Measurements from ENCODE around the gene FBXW8.

FBXW8 gene

GRCh38 chr12:116910645-116911451 is at the start of gene FBXW8:
Gene FBXW8 (plus strand): TSS chr12:116910950. CDS start chr12:116911038, 88 bp downstream.
- peak within 1 kb of the TSS; percentile 87 for H3K4me3 Mint-ChIP-seq
- peak within 1 kb of the TSS; percentile 78 for H3K27ac Mint-ChIP-seq
- H3K4me1 Mint-ChIP-seq (ENCODE audit: low read depth) = peaks cover 36% of the 10 kb centered on the region
- H3K9me3 Mint-ChIP-seq = no peaks in the 10 kb centered on the region
- H3K36me3 Mint-ChIP-seq (ENCODE audit: low read depth) = peaks cover 8% of the 10 kb centered on the region
- peaks cover 9% of the 10 kb centered on the region for H3K27me3 Mint-ChIP-seq

GRCh38 chr12:116861320-116861719 is 49.4 kb upstream of the FBXW8 start:
- H3K4me3 Mint-ChIP-seq = no peak overlapping the region
- H3K27ac Mint-ChIP-seq = no peak overlapping the region
- peaks cover 5% of the 10 kb centered on the region for H3K9me3 Mint-ChIP-seq
- peaks cover 16% of the 10 kb centered on the region for H3K4me1 Mint-ChIP-seq (ENCODE audit: low read depth)
- H3K27me3 Mint-ChIP-seq = peaks cover 30% of the 10 kb centered on the region
- no peaks in the 10 kb centered on the region for H3K36me3 Mint-ChIP-seq (ENCODE audit: low read depth)

- H3K9me3 Mint-ChIP-seq = peaks cover 5% of the 10 kb centered on the region
- H3K27ac Mint-ChIP-seq = no peak overlapping the region
- peaks cover 16% of the 10 kb centered on the region for H3K4me1 Mint-ChIP-seq (ENCODE audit: low read depth)
- H3K4me3 Mint-ChIP-seq = no peak overlapping the region
- H3K36me3 Mint-ChIP-seq (ENCODE audit: low read depth) = no peaks in the 10 kb centered on the region
- peaks cover 30% of the 10 kb centered on the region for H3K27me3 Mint-ChIP-seq
Measured at GRCh38 chr12:116862167-116862566, 48.6 kb upstream of the FBXW8 start.

- peaks cover 10% of the 10 kb centered on the region for H3K4me1 Mint-ChIP-seq (ENCODE audit: low read depth)
- no peak overlapping the region for H3K4me3 Mint-ChIP-seq
- H3K36me3 Mint-ChIP-seq (ENCODE audit: low read depth) = no peaks in the 10 kb centered on the region
- peaks cover 20% of the 10 kb centered on the region for H3K27me3 Mint-ChIP-seq
- peaks cover 5% of the 10 kb centered on the region for H3K9me3 Mint-ChIP-seq
- H3K27ac Mint-ChIP-seq = no peak overlapping the region
Measured at GRCh38 chr12:116863275-116863767, 47.4 kb upstream of the FBXW8 start.

GRCh38 chr12:116864371-116865160 is 46.2 kb upstream of the FBXW8 start:
- Mint-ChIP-seq H3K9me3 (peaks cover 5% of the 10 kb centered on the region), H3K27me3 (peaks cover 12% of the 10 kb centered on the region), H3K36me3 (ENCODE audit: low read depth) (no peaks in the 10 kb centered on the region), H3K4me1 (ENCODE audit: low read depth) (peaks cover 10% of the 10 kb centered on the region), H3K27ac (no peak overlapping the region), H3K4me3 (no peak overlapping the region)

- Mint-ChIP-seq H3K4me3 (no peak overlapping the region), H3K27me3 (peaks cover under 1% of the 10 kb centered on the region), H3K4me1 (ENCODE audit: low read depth) (no peaks in the 10 kb centered on the region), H3K9me3 (no peaks in the 10 kb centered on the region), H3K27ac (no peak overlapping the region), H3K36me3 (ENCODE audit: low read depth) (no peaks in the 10 kb centered on the region)
Measured at GRCh38 chr12:116867523-116867922, 43.2 kb upstream of the FBXW8 start.

GRCh38 chr12:116870306-116870705 is 40.4 kb upstream of the FBXW8 start:
- Mint-ChIP-seq H3K27me3 (peaks cover 11% of the 10 kb centered on the region), H3K27ac (no peak overlapping the region), H3K4me3 (no peak overlapping the region)

GRCh38 chr12:116874324-116874995 is 36.3 kb upstream of the FBXW8 start:
- no peaks in the 10 kb centered on the region for H3K36me3 Mint-ChIP-seq (ENCODE audit: low read depth)
- no peak overlapping the region for H3K4me3 Mint-ChIP-seq
- H3K27ac Mint-ChIP-seq = no peak overlapping the region
- peaks cover 12% of the 10 kb centered on the region for H3K4me1 Mint-ChIP-seq (ENCODE audit: low read depth)
- peaks cover 41% of the 10 kb centered on the region for H3K27me3 Mint-ChIP-seq
- H3K9me3 Mint-ChIP-seq = peaks cover 4% of the 10 kb centered on the region

More at GRCh38 chr12:116870306-116870705, 40.4 kb upstream of the FBXW8 start:
- H3K4me1 Mint-ChIP-seq (ENCODE audit: low read depth) = no peaks in the 10 kb centered on the region
- peaks cover 4% of the 10 kb centered on the region for H3K9me3 Mint-ChIP-seq
- H3K36me3 Mint-ChIP-seq (ENCODE audit: low read depth) = no peaks in the 10 kb centered on the region

- H3K27ac Mint-ChIP-seq = no peak overlapping the region
- H3K36me3 Mint-ChIP-seq (ENCODE audit: low read depth) = no peaks in the 10 kb centered on the region
- H3K4me1 Mint-ChIP-seq (ENCODE audit: low read depth) = peaks cover 25% of the 10 kb centered on the region
- H3K27me3 Mint-ChIP-seq = peaks cover 53% of the 10 kb centered on the region
- no peak overlapping the region for H3K4me3 Mint-ChIP-seq
- H3K9me3 Mint-ChIP-seq = peaks cover 4% of the 10 kb centered on the region
Measured at GRCh38 chr12:116876151-116876869, 34.4 kb upstream of the FBXW8 start.

- Mint-ChIP-seq H3K36me3 (ENCODE audit: low read depth) (no peaks in the 10 kb centered on the region), H3K4me1 (ENCODE audit: low read depth) (peaks cover 37% of the 10 kb centered on the region), H3K4me3 (peak overlapping the region; percentile 69), H3K27ac (no peak overlapping the region), H3K27me3 (peaks cover 75% of the 10 kb centered on the region), H3K9me3 (peaks cover 4% of the 10 kb centered on the region)
Measured at GRCh38 chr12:116878567-116879508, 31.9 kb upstream of the FBXW8 start.

- Mint-ChIP-seq H3K36me3 (ENCODE audit: low read depth) (no peaks in the 10 kb centered on the region), H3K9me3 (peaks cover 2% of the 10 kb centered on the region), H3K4me3 (peak overlapping the region; percentile 79), H3K27ac (no peak overlapping the region), H3K27me3 (peaks cover 70% of the 10 kb centered on the region), H3K4me1 (ENCODE audit: low read depth) (peaks cover 37% of the 10 kb centered on the region)
Measured at GRCh38 chr12:116879509-116880212, 31.1 kb upstream of the FBXW8 start.

- Mint-ChIP-seq H3K4me3 (peak overlapping the region; percentile 79), H3K9me3 (no peaks in the 10 kb centered on the region), H3K4me1 (ENCODE audit: low read depth) (peaks cover 37% of the 10 kb centered on the region), H3K27me3 (peaks cover 65% of the 10 kb centered on the region), H3K36me3 (ENCODE audit: low read depth) (no peaks in the 10 kb centered on the region), H3K27ac (no peak overlapping the region)
Measured at GRCh38 chr12:116880213-116880816, 30.4 kb upstream of the FBXW8 start.
